H1 (cell line): ENCODE results near the gene DCN. TPM values are rescaled to one million over a fixed set of nuclear protein-coding genes. Genes with fewer than 3 reads are reported as not detected.
A peak's percentile ranks its signal among the peaks of the same experiment; 100 is the strongest.

ENCODE experiments used
- CTCF ChIA-PET: fragments of 300-600 bp; sonication (Branson Sonifier 250); formaldehyde crosslinking; loops from one replicate; lab custom pipeline; 2021; ENCODE audit not compliant: partially characterized antibody; lab: Charles Lee
- POLR2A ChIA-PET: fragments of 300-600 bp; sonication (Branson Sonifier 250); formaldehyde crosslinking; loops from one replicate; lab custom pipeline; 2021; ENCODE audit warnings: inconsistent platforms; ENCODE audit not compliant: partially characterized antibody; lab: Charles Lee
- DNase-seq, 2 experiments: peaks; one replicate each; pipeline versions ENCODE4 v3.0.0 to v3.0.0-alpha.2; 2010 to 2022; ENCODE audit warnings: low spot score in 2 of 2, low read depth in 1 of 2, mixed read lengths in 1 of 2
- FAIRE-seq: peaks from 2 replicates; lab custom pipeline; 2011; peaks lifted over from hg19 to GRCh38; lab: Jason Lieb, UNC
- H2AFZ ChIP-seq: 2 replicates; pipeline ENCODE4 v1.8.1; 2012; ENCODE audit warnings: low read length, inconsistent platforms
- H2AK5ac ChIP-seq: 2 replicates; pipeline ENCODE4 v1.6.1; 2013; ENCODE audit warnings: low read depth, low read length
- H2BK120ac ChIP-seq: replicated peaks from 2 replicates; pipeline ENCODE3; 2013; ENCODE audit warnings: low read depth, low read length, inconsistent platforms
- H2BK12ac ChIP-seq: 2 replicates; pipeline ENCODE4 v1.6.1; 2013; ENCODE audit warnings: low read depth, low read length
- H2BK15ac ChIP-seq: 2 replicates; pipeline ENCODE4 v1.6.1; 2013; ENCODE audit warnings: low read length
- H2BK20ac ChIP-seq: 2 replicates; pipeline ENCODE4 v1.6.1; 2013; ENCODE audit warnings: low read length
- H2BK5ac ChIP-seq: 2 replicates; pipeline ENCODE4 v1.6.1; 2013; ENCODE audit warnings: low read depth, low read length
- H3K14ac ChIP-seq: 2 replicates; pipeline ENCODE4 v1.6.1; 2013; ENCODE audit warnings: inconsistent platforms; ENCODE audit not compliant: insufficient read length
- H3K18ac ChIP-seq: 2 replicates; pipeline ENCODE4 v1.6.1; 2013; ENCODE audit warnings: low read length; ENCODE audit errors: extremely low read depth
- H3K23ac ChIP-seq: 2 replicates; pipeline ENCODE4 v1.6.1; 2013; ENCODE audit warnings: inconsistent platforms; ENCODE audit not compliant: insufficient read length
- H3K23me2 ChIP-seq: 2 replicates; pipeline ENCODE4 v1.6.1; 2013; ENCODE audit warnings: low read depth, low read length
- H3K27ac ChIP-seq: 2 replicates; pipeline ENCODE4 v1.6.1; 2011; ENCODE audit warnings: low read depth, low read length, inconsistent platforms
- H3K27me3 ChIP-seq, 4 experiments: replicated peaks in 1 of 4; 1 replicate in 1 of 4; 2 replicates in 3 of 4; pipeline versions ENCODE4 v1.6.1 to v1.8.1; 2011 to 2013; ENCODE audit warnings: low read length in 3 of 4, mild to moderate bottlenecking in 3 of 4, inconsistent platforms in 2 of 4, mixed read lengths in 2 of 4, moderate library complexity in 1 of 4; ENCODE audit not compliant: control insufficient read depth in 3 of 4, insufficient read depth in 3 of 4; ENCODE audit errors: extremely low read depth in 1 of 4
- H3K36me3 ChIP-seq, 4 experiments: 2 replicates each; pipeline versions ENCODE4 v1.6.1 to v1.8.1; 2011 to 2013; ENCODE audit warnings: mild to moderate bottlenecking in 4 of 4, low read length in 3 of 4, moderate library complexity in 2 of 4, control low read depth in 1 of 4, inconsistent platforms in 1 of 4; ENCODE audit not compliant: insufficient read depth in 4 of 4, control insufficient read depth in 2 of 4
- H3K4ac ChIP-seq: replicated peaks from 2 replicates; pipeline ENCODE3; 2013; ENCODE audit warnings: low read length, low read depth, mixed read lengths, inconsistent platforms; ENCODE audit not compliant: insufficient read length
- H3K4me1 ChIP-seq, 4 experiments: replicated peaks in 1 of 4; 1 replicate in 1 of 4; 2 replicates in 3 of 4; pipeline versions ENCODE4 v1.6.1 to v1.8.1; 2011 to 2013; ENCODE audit warnings: low read length in 3 of 4, inconsistent platforms in 2 of 4, mixed read lengths in 1 of 4; ENCODE audit not compliant: insufficient read depth in 4 of 4, control insufficient read depth in 3 of 4
- H3K4me2 ChIP-seq, 2 experiments: 2 replicates each; pipeline versions ENCODE4 v1.6.1 to v1.8.1; 2011 to 2013; ENCODE audit warnings: low read depth in 2 of 2, low read length in 2 of 2, control low read depth in 1 of 2, inconsistent platforms in 1 of 2, mild to moderate bottlenecking in 1 of 2; ENCODE audit not compliant: insufficient read depth in 1 of 2
- H3K4me3 ChIP-seq, 4 experiments: fragments of 200-600, 300-600 bp in 1 of 4; sonication (generic), shearing (Covaris generic), sonication (Bioruptor Twin) in 1 of 4; 2 replicates each; pipeline versions ENCODE4 v1.5.1 to v1.8.1; 2011 to 2016; ENCODE audit warnings: low read length in 4 of 4, low read depth in 3 of 4, control low read depth in 2 of 4, inconsistent platforms in 2 of 4, mild to moderate bottlenecking in 2 of 4, mixed read lengths in 1 of 4, moderate library complexity in 1 of 4; ENCODE audit not compliant: insufficient read depth in 2 of 4; ENCODE audit errors: extremely low read depth in 1 of 4
- H3K56ac ChIP-seq: replicated peaks from 2 replicates; pipeline ENCODE3; 2013; ENCODE audit warnings: low read depth, mild to moderate bottlenecking, mixed read lengths, low read length, inconsistent platforms; ENCODE audit not compliant: insufficient read length
- H3K79me1 ChIP-seq: 2 replicates; pipeline ENCODE4 v1.6.1; 2013; ENCODE audit warnings: low read depth, low read length, control low read depth
- H3K79me2 ChIP-seq, 2 experiments: 2 replicates each; pipeline versions ENCODE4 v1.6.1 to v1.8.1; 2012 to 2013; ENCODE audit warnings: low read length in 2 of 2, mild to moderate bottlenecking in 2 of 2, inconsistent platforms in 1 of 2; ENCODE audit not compliant: insufficient read depth in 2 of 2, control insufficient read depth in 1 of 2
- H3K9ac ChIP-seq, 4 experiments: replicated peaks in 1 of 4; 1 replicate in 1 of 4; 2 replicates in 3 of 4; pipeline versions ENCODE4 v1.6.1 to v1.8.1; 2011 to 2013; ENCODE audit warnings: low read depth in 3 of 4, low read length in 3 of 4, control low read depth in 2 of 4, mild to moderate bottlenecking in 2 of 4, moderate library complexity in 2 of 4, inconsistent platforms in 1 of 4; ENCODE audit errors: extremely low read depth in 1 of 4
- H3K9me3 ChIP-seq, 2 experiments: 2 replicates each; pipeline versions ENCODE4 v1.6.1 to v1.8.1; 2012 to 2013; ENCODE audit warnings: mild to moderate bottlenecking in 2 of 2, moderate library complexity in 2 of 2, control low read depth in 1 of 2, inconsistent platforms in 1 of 2, low read depth in 1 of 2, low read length in 1 of 2, mixed read lengths in 1 of 2; ENCODE audit not compliant: insufficient read depth in 2 of 2
- H4K20me1 ChIP-seq, 2 experiments: replicated peaks in 1 of 2; 2 replicates each; pipeline versions ENCODE3 to v1.8.1; 2011 to 2013; ENCODE audit warnings: inconsistent platforms in 2 of 2, low read length in 2 of 2, mild to moderate bottlenecking in 1 of 2; ENCODE audit not compliant: insufficient read depth in 2 of 2, control insufficient read depth in 1 of 2
- H4K5ac ChIP-seq: 2 replicates; pipeline ENCODE4 v1.6.1; 2013; ENCODE audit warnings: low read length, low read depth, mixed read lengths, inconsistent platforms; ENCODE audit not compliant: insufficient read length
- H4K8ac ChIP-seq: 2 replicates; pipeline ENCODE4 v1.8.0; 2013; ENCODE audit warnings: mild to moderate bottlenecking, moderate library complexity, low read length, inconsistent platforms; ENCODE audit not compliant: insufficient read depth; ENCODE audit errors: extremely low read depth
- H4K91ac ChIP-seq: replicated peaks from 2 replicates; pipeline ENCODE3; 2013; ENCODE audit warnings: low read length, mixed read lengths, inconsistent platforms; ENCODE audit not compliant: insufficient read length
- BACH1 ChIP-seq: IDR thresholded peaks from 2 replicates; pipeline ENCODE4 v1.6.1; 2012; ENCODE audit warnings: low read length, improper control_type of control experiment
- BRCA1 ChIP-seq: IDR thresholded peaks from 2 replicates; pipeline ENCODE4 v1.6.1; 2012; ENCODE audit warnings: low read depth, low read length, improper control_type of control experiment
- CEBPB ChIP-seq: IDR thresholded peaks from 2 replicates; pipeline ENCODE4 v1.6.1; 2012; ENCODE audit warnings: low read depth, low read length
- CHD1 ChIP-seq: IDR thresholded peaks from 2 replicates; pipeline ENCODE4 v1.6.1; 2012; ENCODE audit warnings: low read depth, low read length, improper control_type of control experiment
- CREB1 ChIP-seq: IDR thresholded peaks from 2 replicates; pipeline ENCODE4 v1.6.1; 2012; ENCODE audit warnings: inconsistent platforms
- JUN ChIP-seq: IDR thresholded peaks from 2 replicates; pipeline ENCODE4 v1.6.1; 2011; ENCODE audit warnings: low read depth, mild to moderate bottlenecking, improper control_type of control experiment, low read length
- KDM1A ChIP-seq: fragments of 200-600, 300-600 bp; sonication (generic); IDR thresholded peaks from 2 replicates; pipeline ENCODE4 v1.7.1; 2016; ENCODE audit warnings: mild to moderate bottlenecking, low read length, borderline replicate concordance
- KDM4A ChIP-seq: IDR thresholded peaks from one replicate; pipeline ENCODE4 v1.7.1; 2012; ENCODE audit warnings: low read depth, mild to moderate bottlenecking, moderate library complexity, low read length, inconsistent platforms; ENCODE audit not compliant: severe bottlenecking
- MAFK ChIP-seq: IDR thresholded peaks from 2 replicates; pipeline ENCODE4 v1.6.1; 2012; ENCODE audit warnings: low read depth, mild to moderate bottlenecking, improper control_type of control experiment, low read length
- POLR2A ChIP-seq, 2 experiments: IDR thresholded peaks; 1 replicate in 1 of 2; 2 replicates in 1 of 2; pipeline ENCODE4 v1.6.1; 2011; ENCODE audit warnings: low read depth in 2 of 2, low read length in 2 of 2, mild to moderate bottlenecking in 2 of 2; ENCODE audit errors: control extremely low read depth in 1 of 2
- POLR2AphosphoS5 ChIP-seq: IDR thresholded peaks from 2 replicates; pipeline ENCODE4 v1.6.1; 2011; ENCODE audit warnings: low read depth, low read length
- SIX5 ChIP-seq: IDR thresholded peaks from 2 replicates; pipeline ENCODE4 v1.6.1; 2011; ENCODE audit warnings: mild to moderate bottlenecking, low read depth, low read length
- SP4 ChIP-seq: IDR thresholded peaks from 2 replicates; pipeline ENCODE4 v1.6.1; 2012; ENCODE audit warnings: low read length, inconsistent platforms
- WGBS, 2 experiments: shearing (Covaris generic) in 1 of 2; methylation state at CpG; one replicate each; pipeline versions ENCODE4 v1.1.6 to v1.1.7; 2013 to 2015; ENCODE audit warnings: low lambda C conversion rate in 2 of 2, mixed read lengths in 2 of 2, inconsistent platforms in 1 of 2, low coverage in 1 of 2, missing lambda C conversion rate in 1 of 2; ENCODE audit not compliant: insufficient replicate concordance in 2 of 2, insufficient coverage in 1 of 2, insufficient read length in 1 of 2; ENCODE audit errors: extremely low coverage in 1 of 2, missing lambda C conversion rate in 1 of 2; 5-methylcytosine and 5-hydroxymethylcytosine counted together
- polyA plus RNA-seq, 7 experiments: library from polyadenylated mRNA; depleted of rRNA in 3 of 7; stranded (reverse) in 5 of 7; unstranded in 2 of 7; fragments of >200 nt in 5 of 7; fragments of 200-250 nt in 2 of 7; gene quantifications; 1 replicate in 5 of 7; 2 replicates in 1 of 7; 4 replicates in 1 of 7; pipeline versions ENCODE4 v1.2.1 to v1.2.3, GENCODE V29; 2011 to 2013; ENCODE audit warnings: missing spikeins in 2 of 7, mixed read lengths in 2 of 7
- total RNA-seq: library from RNA; stranded (reverse); fragmentation: NEBNext Ultra II Directional; extraction: Animal tissue kit (Norgen Biotek cat#: 25700); gene quantifications from 2 replicates; pipeline ENCODE4 v1.2.1, GENCODE V29; 2021
- TF ChIP-seq, protein P1 (sequence below): IDR thresholded peaks from 2 replicates; pipeline ENCODE4 v1.6.1; 2012; ENCODE audit warnings: low read length, inconsistent platforms

The DCN gene
- total and polyA plus RNA-seq, 2 of the 8 experiments (the other 6 are each of a cell fraction or from before 2014, with no cell fraction given) = not detected

- Histone ChIP-seq H3K27me3 (no peaks in the 10 kb centered on the region), H3K79me1 (no peaks in the 10 kb centered on the region), H4K20me1 (no peaks in the 10 kb centered on the region), H4K5ac (no peak overlapping the region), H4K8ac (no peak overlapping the region), H3K4me1 (no peaks in the 10 kb centered on the region), H3K36me3 (no peaks in the 10 kb centered on the region), H3K14ac (no peak overlapping the region), H3K56ac (no peak overlapping the region), H3K23ac (no peak overlapping the region), H2AK5ac (no peak overlapping the region), H3K4me3 (no peak overlapping the region), H2BK20ac (no peak overlapping the region), H4K91ac (peak overlapping the region; percentile 66), H2BK15ac (no peak overlapping the region), H3K9me3 (no peaks in the 10 kb centered on the region), H3K23me2 (no peaks in the 10 kb centered on the region), H3K18ac (no peak overlapping the region), H3K9ac (no peak overlapping the region), H2BK5ac (no peak overlapping the region), H3K4me2 (no peak overlapping the region), H2BK12ac (no peak overlapping the region), H3K27ac (no peak overlapping the region), H3K79me2 (no peaks in the 10 kb centered on the region), H2AFZ (peak overlapping the region; percentile 81), H2BK120ac (no peak overlapping the region), H3K4ac (no peak overlapping the region)
- CTCF ChIA-PET = interaction anchor here (1.2 to 1.5 kb wide), 3 partner anchors 13 to 182 kb away, joined by 3 to 4 read pairs (median 4); no protein-coding TSS in a partner anchor
- TF ChIP-seq CEBPB (no peak), CHD1 (no peak), SIX5 (no peak), BRCA1 (no peak), MAFK (no peak), BACH1 (no peak), POLR2A (IDR thresholded peaks at IDR 0.05; ENCODE audit: control extremely low read depth in 1 of 2, low read depth in 2 of 2, low read length in 2 of 2) (no peak), JUN (no peak), CREB1 (no peak), KDM4A (no peak), SP4 (no peak), KDM1A (no peak), POLR2AphosphoS5 (no peak)
- TF ChIP-seq, protein P1, sequence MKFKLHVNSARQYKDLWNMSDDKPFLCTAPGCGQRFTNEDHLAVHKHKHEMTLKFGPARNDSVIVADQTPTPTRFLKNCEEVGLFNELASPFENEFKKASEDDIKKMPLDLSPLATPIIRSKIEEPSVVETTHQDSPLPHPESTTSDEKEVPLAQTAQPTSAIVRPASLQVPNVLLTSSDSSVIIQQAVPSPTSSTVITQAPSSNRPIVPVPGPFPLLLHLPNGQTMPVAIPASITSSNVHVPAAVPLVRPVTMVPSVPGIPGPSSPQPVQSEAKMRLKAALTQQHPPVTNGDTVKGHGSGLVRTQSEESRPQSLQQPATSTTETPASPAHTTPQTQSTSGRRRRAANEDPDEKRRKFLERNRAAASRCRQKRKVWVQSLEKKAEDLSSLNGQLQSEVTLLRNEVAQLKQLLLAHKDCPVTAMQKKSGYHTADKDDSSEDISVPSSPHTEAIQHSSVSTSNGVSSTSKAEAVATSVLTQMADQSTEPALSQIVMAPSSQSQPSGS = no peak
- DNase-seq = no peak
- no peak for FAIRE-seq
- POLR2A ChIA-PET = no interaction called here
- 90% methylated on average over 1 of the region's 1 CpG; no CpG with 5 or more reads in 1 of the 2 experiments for WGBS, 2 experiments
Measured at GRCh38 chr12:91173124-91173523, 9.5 kb downstream of the DCN start.
